HG02970 (cell line): ENCODE measurements around the gene SPSB1.

Experiments used
- ATAC-seq: cut with Tn5 transposase; IDR thresholded peaks from one replicate; pipeline ENCODE4 v1.9.1; 2021; ENCODE audit warnings: mild to moderate bottlenecking, moderate library complexity, moderate number of reproducible peaks; ENCODE audit not compliant: unreplicated experiment, low FRiP score

SPSB1 gene

GRCh38 chr1:9340172-9340854, 47.6 kb downstream of the SPSB1 start:
- no peak for ATAC-seq

- ATAC-seq: no peak
Observed at GRCh38 chr1:9340864-9341263, 48.2 kb downstream of the SPSB1 start.

GRCh38 chr1:9341301-9341845, 48.7 kb downstream of the SPSB1 start:
- ATAC-seq: no peak

- no peak for ATAC-seq
Observed at GRCh38 chr1:9343269-9343668, 50.6 kb downstream of the SPSB1 start.

- ATAC-seq: no peak
Observed at GRCh38 chr1:9344426-9345200, 51.9 kb downstream of the SPSB1 start.

GRCh38 chr1:9345471-9345870, 52.8 kb downstream of the SPSB1 start:
- no peak for ATAC-seq

GRCh38 chr1:9345922-9346321, 53.2 kb downstream of the SPSB1 start:
- ATAC-seq: no peak

GRCh38 chr1:9346566-9346965, 53.9 kb downstream of the SPSB1 start:
- ATAC-seq: no peak

GRCh38 chr1:9347095-9347850, 54.6 kb downstream of the SPSB1 start:
- no peak for ATAC-seq

- no peak for ATAC-seq
Observed at GRCh38 chr1:9349331-9349851, 56.7 kb downstream of the SPSB1 start.

- ATAC-seq: no peak
Observed at GRCh38 chr1:9350013-9350908, 57.6 kb downstream of the SPSB1 start.

- no peak for ATAC-seq
Observed at GRCh38 chr1:9350960-9351359, 58.3 kb downstream of the SPSB1 start.

GRCh38 chr1:9351654-9352271, 59.1 kb downstream of the SPSB1 start:
- ATAC-seq: no peak

- no peak for ATAC-seq
Observed at GRCh38 chr1:9352377-9353134, 59.9 kb downstream of the SPSB1 start.

GRCh38 chr1:9355503-9355902, 62.8 kb downstream of the SPSB1 start:
- no peak for ATAC-seq

- no peak for ATAC-seq
Observed at GRCh38 chr1:9356021-9356420, 63.3 kb downstream of the SPSB1 start.

GRCh38 chr1:9356829-9357466, 64.3 kb downstream of the SPSB1 start:
- ATAC-seq: no peak

- no peak for ATAC-seq
Observed at GRCh38 chr1:9357958-9358357, 65.3 kb downstream of the SPSB1 start.
